HG03565 (cell line): ENCODE measurements around the gene GRAMD1C.

Experiments used
- ATAC-seq: cut with Tn5 transposase; IDR thresholded peaks from one replicate; pipeline ENCODE4 v1.9.1; 2021; ENCODE audit warnings: mild to moderate bottlenecking, moderate library complexity; ENCODE audit not compliant: unreplicated experiment

GRAMD1C gene

DNA sequence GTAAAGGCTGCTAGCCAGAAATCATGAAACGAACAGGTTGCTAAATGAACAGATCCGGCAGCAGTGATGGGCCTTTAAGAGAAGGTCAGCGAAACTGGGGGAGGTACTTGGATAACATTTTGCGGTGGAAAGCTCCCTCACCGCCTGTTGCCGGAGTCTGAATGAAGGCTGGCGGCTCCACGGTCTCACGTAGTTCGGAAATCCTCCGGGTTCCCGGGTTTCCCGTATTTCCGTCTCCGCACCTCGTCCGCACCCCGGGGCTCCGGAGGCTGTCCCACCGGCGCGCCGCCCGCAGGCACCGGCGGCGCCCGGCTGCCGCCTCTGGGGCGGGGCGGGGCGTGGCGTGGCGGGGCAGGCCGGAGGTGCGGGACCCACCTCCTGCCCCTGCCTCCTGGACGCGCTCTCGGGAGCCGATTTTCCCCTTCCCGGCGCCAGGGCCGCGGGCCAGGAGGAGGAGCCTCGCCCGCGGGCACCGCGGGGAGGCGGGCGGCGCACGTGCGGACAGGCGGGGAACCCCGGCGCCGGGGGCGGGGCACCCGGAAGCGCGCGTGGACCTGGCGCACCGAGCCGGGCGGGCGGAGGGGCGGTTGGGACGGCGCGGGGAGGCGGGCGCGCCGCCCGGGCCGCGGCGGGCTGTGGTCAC, 108.9 kb downstream of the GRAMD1C start, which contains the start of gene ZDHHC23:
ZDHHC23 (plus strand) TSS at position 642 of the 643 bp plus-strand sequence. CDS start 790 bp downstream, outside the sequence.
- ATAC-seq: peak; percentile 57

DNA sequence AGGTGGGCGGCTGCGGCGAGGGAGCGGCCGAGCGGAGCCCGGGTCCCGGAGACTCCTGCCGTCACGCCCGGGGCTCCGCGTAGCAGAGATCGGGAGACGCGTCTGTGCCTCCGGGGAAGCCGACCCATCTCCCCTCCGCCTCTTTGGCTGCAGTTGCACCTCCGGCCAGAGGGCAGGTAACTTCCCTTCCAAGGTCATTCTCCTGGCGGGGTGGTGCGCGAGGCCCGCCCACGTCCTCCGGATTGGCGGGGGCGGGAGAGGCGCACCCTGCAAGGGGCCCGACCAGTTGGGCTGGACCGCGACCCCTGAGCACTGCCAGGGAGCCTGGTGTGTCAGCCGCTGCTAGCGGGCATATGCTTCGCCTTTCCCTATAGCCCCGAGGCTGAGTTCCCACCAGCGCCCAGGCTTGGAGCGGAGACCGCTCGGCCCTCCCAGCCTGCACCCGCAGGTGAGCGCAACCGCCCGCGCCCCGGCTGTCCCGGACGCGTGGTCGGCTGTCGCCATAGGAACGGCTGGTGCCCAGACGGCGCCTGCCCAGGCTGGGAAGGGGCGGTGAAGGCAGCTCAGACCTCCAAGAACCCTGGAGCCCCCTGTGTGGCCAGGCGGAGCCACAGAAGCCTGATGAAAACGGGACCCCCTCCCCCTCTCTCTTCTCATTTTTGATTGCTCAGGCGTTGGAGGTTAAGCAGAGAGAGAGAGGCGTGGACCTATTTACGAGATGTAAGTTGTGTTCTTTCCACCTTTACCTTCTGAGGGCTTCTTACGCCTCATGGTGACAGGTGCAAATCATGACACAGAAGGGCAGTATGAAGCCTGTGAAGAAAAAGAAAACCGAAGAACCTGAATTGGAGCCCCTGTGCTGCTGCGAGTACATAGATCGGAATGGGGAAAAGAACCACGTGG, 109.7 kb downstream of the GRAMD1C start:
- ATAC-seq: peak; percentile 33

DNA sequence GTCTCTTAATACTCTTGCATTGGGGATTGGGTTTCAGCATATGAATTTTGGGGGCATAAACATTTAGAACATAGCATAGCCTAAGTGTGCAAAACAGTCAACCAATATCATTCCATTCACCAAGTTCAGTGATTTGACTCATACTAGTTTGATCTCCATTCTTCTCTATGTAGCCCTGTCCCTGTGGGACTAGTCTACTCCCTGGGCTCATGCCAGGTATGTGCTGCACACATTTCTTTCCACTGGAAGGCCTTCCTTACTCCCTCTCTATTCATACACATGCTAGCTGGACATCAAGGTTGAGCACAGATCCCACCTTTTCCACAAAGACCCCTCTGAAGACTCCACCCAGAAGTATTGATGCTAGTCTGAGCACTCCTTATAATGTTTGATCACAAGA, 114.3 kb downstream of the GRAMD1C start:
- ATAC-seq: no peak

DNA sequence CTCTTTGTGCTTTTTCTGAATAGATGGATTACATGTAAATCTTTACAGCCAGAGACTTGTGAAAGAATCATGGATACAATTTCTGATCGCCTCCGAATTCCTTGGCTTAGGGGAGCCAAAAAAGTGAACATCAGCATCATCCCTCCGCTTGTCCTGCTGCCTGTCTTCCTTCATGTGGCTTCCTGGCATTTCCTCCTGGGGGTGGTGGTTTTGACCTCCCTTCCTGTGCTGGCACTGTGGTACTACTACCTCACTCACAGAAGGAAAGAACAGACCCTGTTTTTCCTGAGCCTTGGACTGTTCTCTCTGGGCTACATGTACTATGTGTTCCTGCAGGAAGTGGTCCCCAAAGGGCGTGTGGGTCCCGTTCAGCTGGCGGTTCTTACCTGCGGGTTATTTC, 115.1 kb downstream of the GRAMD1C start:
- ATAC-seq: no peak

DNA sequence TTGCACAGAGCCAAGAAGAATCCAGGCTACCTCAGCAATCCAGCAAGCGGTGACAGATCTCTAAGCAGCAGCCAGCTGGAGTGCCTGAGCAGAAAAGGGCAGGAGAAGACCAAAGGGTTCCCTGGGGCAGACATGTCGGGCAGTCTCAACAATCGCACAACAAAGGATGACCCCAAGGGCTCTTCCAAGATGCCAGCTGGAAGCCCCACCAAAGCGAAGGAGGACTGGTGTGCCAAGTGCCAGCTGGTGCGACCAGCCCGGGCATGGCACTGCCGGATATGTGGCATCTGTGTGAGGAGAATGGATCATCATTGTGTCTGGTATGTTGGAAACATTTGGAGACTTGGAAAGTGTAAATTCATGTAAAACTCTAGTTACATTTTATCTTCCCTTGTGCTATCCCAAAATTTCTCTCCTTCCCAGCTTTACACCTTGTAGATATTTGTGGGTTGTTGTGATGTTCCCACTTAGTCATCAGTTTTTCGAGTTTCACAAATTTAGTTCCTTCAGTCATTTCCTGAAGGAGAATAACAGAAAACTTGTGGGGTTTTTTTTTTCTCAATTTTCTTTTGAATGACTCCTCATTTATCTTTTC, 115.6 kb downstream of the GRAMD1C start:
- ATAC-seq: no peak

DNA sequence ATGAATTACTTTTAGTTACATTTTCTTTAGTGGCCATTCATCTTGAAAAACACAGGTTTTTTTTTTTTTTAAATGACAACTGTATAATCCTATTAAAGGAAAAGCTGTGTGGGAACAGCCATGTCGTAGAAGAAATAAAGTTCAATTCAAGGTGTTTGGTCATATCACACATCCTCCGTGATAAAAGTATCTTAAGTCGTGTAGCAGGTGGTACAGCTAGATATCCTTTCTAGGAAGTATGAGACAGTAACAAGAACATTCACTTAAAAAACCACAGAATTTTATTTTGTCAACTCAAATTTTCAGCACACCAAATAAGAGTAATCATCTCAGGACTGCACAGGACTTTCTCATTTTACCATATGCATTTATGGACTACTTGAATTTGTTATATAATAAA, 125.3 kb downstream of the GRAMD1C start:
- ATAC-seq: no peak

DNA sequence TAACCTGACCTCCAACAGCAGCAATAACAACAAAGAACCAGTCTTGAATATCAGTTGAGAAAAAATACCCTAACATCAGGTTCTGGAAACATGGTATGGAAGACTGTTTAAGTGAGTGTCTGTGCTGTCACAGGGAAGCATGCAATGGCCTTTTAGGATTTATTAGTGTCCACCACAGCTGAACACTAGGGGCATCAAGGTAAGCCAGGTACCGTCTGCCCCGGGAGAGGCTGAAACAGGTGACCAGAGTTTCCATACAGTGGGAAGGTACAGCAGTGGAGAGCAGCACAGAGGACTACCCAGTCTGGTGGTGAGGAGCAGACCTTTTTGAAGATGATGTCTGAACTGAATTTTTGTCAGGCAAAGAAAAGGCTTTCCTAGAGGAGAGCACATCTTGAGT, 127.6 kb downstream of the GRAMD1C start:
- ATAC-seq: no peak

DNA sequence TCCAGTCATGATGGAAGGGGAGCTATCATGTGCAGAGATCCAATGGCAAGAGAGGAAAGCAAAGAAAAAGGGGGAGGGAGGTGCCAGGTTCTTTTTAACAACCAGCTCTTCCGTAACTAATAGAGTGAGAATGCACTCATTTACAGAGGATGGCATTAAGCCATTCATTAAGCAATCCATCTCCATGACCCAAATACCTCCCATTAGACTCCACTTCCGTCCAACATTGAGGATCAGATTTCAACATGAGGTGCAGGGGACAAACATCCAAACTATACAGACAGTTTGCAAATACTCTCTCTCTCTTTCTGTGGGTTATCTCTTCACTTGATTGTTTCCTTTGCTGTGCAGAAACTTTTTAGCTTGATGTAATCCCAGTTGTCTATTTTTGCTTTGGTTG, 130.4 kb downstream of the GRAMD1C start:
- ATAC-seq: no peak

DNA sequence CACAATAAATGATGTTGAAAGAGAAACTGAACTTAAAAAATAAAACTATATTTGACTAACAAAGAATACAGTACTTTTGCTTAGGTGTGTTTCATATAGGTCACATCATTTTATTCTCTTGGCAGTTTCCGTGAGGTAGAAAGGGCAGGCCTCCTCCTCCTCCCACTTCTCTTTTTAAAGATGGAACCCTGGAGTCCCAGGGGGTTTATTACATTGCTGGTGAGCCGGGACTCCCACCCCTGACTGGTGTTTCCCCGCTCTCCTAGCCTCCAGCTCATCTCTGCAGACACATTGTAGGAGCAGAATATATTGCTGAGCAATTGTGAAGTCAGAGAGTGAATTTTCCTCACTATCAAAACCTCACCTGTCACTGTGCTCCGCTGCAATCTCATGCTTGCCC, 139.2 kb downstream of the GRAMD1C start:
- no peak for ATAC-seq

DNA sequence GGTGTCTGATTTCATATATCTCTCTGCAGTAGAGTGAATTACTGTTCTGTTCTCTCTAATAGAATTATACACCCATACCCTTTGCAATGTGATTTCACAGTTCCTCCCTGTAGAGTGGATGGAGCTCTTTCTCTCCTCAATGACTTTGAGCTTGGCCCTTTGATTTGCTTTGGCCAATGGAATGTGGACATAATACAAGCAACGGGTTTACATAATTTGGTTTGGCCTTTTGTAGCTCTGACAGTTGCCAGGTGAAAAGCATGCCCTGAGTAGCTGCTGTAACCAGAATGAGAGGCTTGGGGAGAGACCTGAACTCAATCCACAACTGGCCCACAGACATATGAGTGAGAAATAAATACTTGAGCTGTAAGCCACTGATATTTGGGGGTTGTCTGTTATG, 141.3 kb downstream of the GRAMD1C start:
- no peak for ATAC-seq

DNA sequence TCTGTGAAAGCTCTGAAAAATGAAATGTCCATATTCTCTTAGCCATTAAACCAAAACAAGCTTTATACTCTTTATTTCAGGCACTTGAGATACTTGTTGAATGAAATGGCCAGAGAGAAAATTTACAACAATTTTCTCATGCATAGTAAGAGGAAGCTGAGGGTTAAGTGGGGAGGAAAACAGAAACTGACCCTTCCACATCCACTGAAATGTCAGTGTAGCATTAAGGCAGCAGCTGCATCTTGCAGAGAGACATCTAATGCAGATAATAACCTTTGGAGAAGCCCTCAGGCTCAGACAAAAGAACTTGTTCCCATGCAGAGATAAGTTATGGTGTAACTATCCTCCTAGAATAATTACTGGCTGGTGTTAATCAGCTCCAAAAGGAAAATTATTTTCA, 143.2 kb downstream of the GRAMD1C start:
- no peak for ATAC-seq

DNA sequence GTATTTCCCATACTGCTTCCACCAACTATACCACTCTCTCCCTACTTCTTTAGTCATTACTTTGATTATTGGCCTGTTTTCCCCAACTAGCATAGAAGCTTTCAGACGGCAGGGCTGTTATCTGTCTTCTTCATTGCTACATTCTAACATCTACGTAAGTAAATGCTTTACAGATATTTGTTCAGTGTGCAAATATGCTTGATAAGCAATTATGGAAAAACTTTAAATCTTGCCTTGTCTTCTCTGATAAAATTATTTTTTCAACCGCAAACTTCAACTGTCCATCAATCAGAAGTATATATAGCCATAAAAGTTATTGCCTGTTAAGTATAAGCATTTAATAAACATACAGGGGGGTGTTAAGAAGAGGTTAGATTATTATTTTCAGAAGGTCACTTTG, 145.0 kb downstream of the GRAMD1C start:
- ATAC-seq: no peak

DNA sequence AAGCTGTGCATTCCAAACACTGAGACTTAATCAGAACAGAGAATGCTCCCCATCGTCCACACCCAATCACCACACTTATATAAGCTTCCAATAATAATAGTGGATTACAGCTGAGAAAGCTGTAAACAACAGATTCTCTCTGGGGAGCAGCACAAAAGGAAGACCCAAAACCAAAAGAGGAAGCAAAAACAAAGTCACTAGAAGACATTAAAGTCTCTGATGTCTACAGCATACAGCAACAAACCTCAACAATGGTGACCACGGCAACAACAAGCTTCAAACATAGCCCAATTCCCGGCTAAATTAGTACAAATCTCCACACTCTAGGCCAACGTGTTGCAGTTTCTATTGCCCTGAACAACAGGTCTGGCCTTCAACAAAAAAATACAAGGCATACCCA, 147.0 kb downstream of the GRAMD1C start:
- ATAC-seq: peak; percentile 76
